WTC11 (cell line): ENCODE results near the gene SPACDR. TPM values are rescaled to one million over a fixed set of nuclear protein-coding genes. Genes with fewer than 3 reads are reported as not detected.

Experiments
- ATAC-seq: fragments of 200-7000 bp; cut with Tn5 transposase; 2 replicates; pipeline ENCODE4 v1.10.0; 2021; ENCODE audit warnings: mild to moderate bottlenecking, moderate library complexity
- CTCF ChIA-PET: fragments of 300-600 bp; sonication (Branson Sonifier 250); formaldehyde crosslinking; loops from one replicate; lab custom pipeline; 2021; ENCODE audit warnings: antibody characterized with exemption; lab: Charles Lee
- POLR2A ChIA-PET: fragments of 350-600 bp; sonication (Branson Sonifier 250); formaldehyde crosslinking; loops from one replicate; lab custom pipeline; 2021; ENCODE audit warnings: antibody characterized with exemption; lab: Charles Lee
- DNase-seq: peaks from one replicate; pipeline ENCODE4 v3.0.0; 2021; ENCODE audit warnings: low spot score
- H3K27ac Mint-ChIP-seq: 2 replicates; pipeline ENCODE4 v1.8.0; 2021; ENCODE audit warnings: mixed read lengths
- H3K27me3 Mint-ChIP-seq: 2 replicates; pipeline ENCODE4 v1.8.0; 2021; ENCODE audit warnings: low read depth, mild to moderate bottlenecking, moderate library complexity, mixed read lengths
- H3K36me3 Mint-ChIP-seq: 2 replicates; pipeline ENCODE4 v1.8.0; 2021; ENCODE audit warnings: mixed read lengths
- H3K4me1 Mint-ChIP-seq: 2 replicates; pipeline ENCODE4 v1.8.0; 2022; ENCODE audit warnings: mixed read lengths
- H3K4me3 Mint-ChIP-seq: 2 replicates; pipeline ENCODE4 v1.8.0; 2021; ENCODE audit warnings: mild to moderate bottlenecking, moderate library complexity, mixed read lengths
- H3K9me3 Mint-ChIP-seq: 2 replicates; pipeline ENCODE4 v1.8.0; 2021; ENCODE audit warnings: mixed read lengths
- CBFB ChIP-seq: sonication (generic); formaldehyde crosslinking; IDR thresholded peaks from 2 replicates; pipeline ENCODE4 v1.8.1; 2022; ENCODE audit warnings: mild to moderate bottlenecking, low read depth, missing genetic modification reagents
- CREM ChIP-seq: sonication (generic); formaldehyde crosslinking; IDR thresholded peaks from 2 replicates; pipeline ENCODE4 v1.8.1; 2022; ENCODE audit warnings: mild to moderate bottlenecking, missing genetic modification reagents, moderate library complexity
- ESRRA ChIP-seq: sonication (generic); formaldehyde crosslinking; IDR thresholded peaks from 2 replicates; pipeline ENCODE4 v1.8.1; 2022; ENCODE audit warnings: mild to moderate bottlenecking, missing genetic modification reagents, borderline replicate concordance
- FOXK1 ChIP-seq: sonication (generic); formaldehyde crosslinking; IDR thresholded peaks from 2 replicates; pipeline ENCODE4 v1.8.0; 2022; ENCODE audit warnings: mild to moderate bottlenecking, moderate library complexity, missing genetic modification reagents
- FOXP1 ChIP-seq: sonication (generic); formaldehyde crosslinking; IDR thresholded peaks from 2 replicates; pipeline ENCODE4 v1.8.0; 2022; ENCODE audit warnings: missing genetic modification reagents, mild to moderate bottlenecking, moderate library complexity, borderline replicate concordance
- HMGA2 ChIP-seq: fragments of 250-450 bp; sonication (Bioruptor Pico); IDR thresholded peaks from 2 replicates; pipeline ENCODE4 v1.4.0; 2021; ENCODE audit warnings: mild to moderate bottlenecking, moderate library complexity
- NFATC4 ChIP-seq: fragments of 250-450 bp; sonication (Bioruptor Pico); IDR thresholded peaks from 2 replicates; pipeline ENCODE4 v1.9.0; 2021; ENCODE audit warnings: mild to moderate bottlenecking
- NR2C2 ChIP-seq: sonication (generic); formaldehyde crosslinking; IDR thresholded peaks from 2 replicates; pipeline ENCODE4 v1.8.0; 2022; ENCODE audit warnings: mild to moderate bottlenecking, missing genetic modification reagents
- SOX15 ChIP-seq: fragments of 250-450 bp; sonication (Bioruptor Pico); IDR thresholded peaks from 2 replicates; pipeline ENCODE4 v1.9.0; 2021; ENCODE audit warnings: mild to moderate bottlenecking
- TCF7 ChIP-seq: sonication (generic); formaldehyde crosslinking; IDR thresholded peaks from 2 replicates; pipeline ENCODE4 v1.8.0; 2022; ENCODE audit warnings: mild to moderate bottlenecking, low read depth, missing genetic modification reagents, moderate library complexity
- TEAD1 ChIP-seq: sonication (generic); formaldehyde crosslinking; IDR thresholded peaks from 2 replicates; pipeline ENCODE4 v1.8.0; 2022; ENCODE audit warnings: mild to moderate bottlenecking, missing genetic modification reagents
- ZBTB21 ChIP-seq: sonication (generic); formaldehyde crosslinking; IDR thresholded peaks from 2 replicates; pipeline ENCODE4 v1.8.1; 2023; ENCODE audit warnings: mild to moderate bottlenecking, missing genetic modification reagents, borderline replicate concordance
- ZNF396 ChIP-seq: fragments of 250-450 bp; sonication (Bioruptor Pico); IDR thresholded peaks from 2 replicates; pipeline ENCODE4 v1.8.0; 2021; ENCODE audit warnings: mild to moderate bottlenecking, moderate library complexity, borderline replicate concordance
- ZNF423 ChIP-seq: fragments of 250-450 bp; sonication (Bioruptor Pico); IDR thresholded peaks from 2 replicates; pipeline ENCODE4 v2.1.2; 2022; ENCODE audit warnings: mild to moderate bottlenecking, moderate library complexity
- total RNA-seq: library from RNA; stranded (reverse); gene quantifications from 3 replicates; pipeline ENCODE4 v1.2.3, GENCODE V29; 2021
- TF ChIP-seq, protein P1 (sequence below): fragments of 250-450 bp; sonication (Bioruptor Pico); IDR thresholded peaks from 2 replicates; pipeline ENCODE4 v2.1.2; 2022; ENCODE audit warnings: mild to moderate bottlenecking, moderate library complexity
- TF ChIP-seq, protein P2 (sequence below): fragments of 250-450 bp; sonication (Bioruptor Pico); IDR thresholded peaks from 2 replicates; pipeline ENCODE4 v1.9.0; 2021; ENCODE audit warnings: moderate library complexity, mild to moderate bottlenecking, inconsistent platforms, borderline replicate concordance
- TF ChIP-seq, protein P3 (sequence below): fragments of 250-450 bp; sonication (Bioruptor Pico); IDR thresholded peaks from 2 replicates; pipeline ENCODE4 v1.9.0; 2021; ENCODE audit warnings: mild to moderate bottlenecking, borderline replicate concordance
- TF ChIP-seq, protein P4 (sequence below): sonication (generic); formaldehyde crosslinking; IDR thresholded peaks from 2 replicates; pipeline ENCODE4 v1.8.1; 2022; ENCODE audit warnings: mild to moderate bottlenecking, moderate library complexity, missing genetic modification reagents
- TF ChIP-seq, protein P5 (sequence below): fragments of 250-450 bp; sonication (Bioruptor Pico); IDR thresholded peaks from 2 replicates; pipeline ENCODE4 v1.9.0; 2021; ENCODE audit warnings: mild to moderate bottlenecking

The SPACDR gene
- total RNA-seq, 1 experiment from 2014 or later: 0.33 TPM

DNA sequence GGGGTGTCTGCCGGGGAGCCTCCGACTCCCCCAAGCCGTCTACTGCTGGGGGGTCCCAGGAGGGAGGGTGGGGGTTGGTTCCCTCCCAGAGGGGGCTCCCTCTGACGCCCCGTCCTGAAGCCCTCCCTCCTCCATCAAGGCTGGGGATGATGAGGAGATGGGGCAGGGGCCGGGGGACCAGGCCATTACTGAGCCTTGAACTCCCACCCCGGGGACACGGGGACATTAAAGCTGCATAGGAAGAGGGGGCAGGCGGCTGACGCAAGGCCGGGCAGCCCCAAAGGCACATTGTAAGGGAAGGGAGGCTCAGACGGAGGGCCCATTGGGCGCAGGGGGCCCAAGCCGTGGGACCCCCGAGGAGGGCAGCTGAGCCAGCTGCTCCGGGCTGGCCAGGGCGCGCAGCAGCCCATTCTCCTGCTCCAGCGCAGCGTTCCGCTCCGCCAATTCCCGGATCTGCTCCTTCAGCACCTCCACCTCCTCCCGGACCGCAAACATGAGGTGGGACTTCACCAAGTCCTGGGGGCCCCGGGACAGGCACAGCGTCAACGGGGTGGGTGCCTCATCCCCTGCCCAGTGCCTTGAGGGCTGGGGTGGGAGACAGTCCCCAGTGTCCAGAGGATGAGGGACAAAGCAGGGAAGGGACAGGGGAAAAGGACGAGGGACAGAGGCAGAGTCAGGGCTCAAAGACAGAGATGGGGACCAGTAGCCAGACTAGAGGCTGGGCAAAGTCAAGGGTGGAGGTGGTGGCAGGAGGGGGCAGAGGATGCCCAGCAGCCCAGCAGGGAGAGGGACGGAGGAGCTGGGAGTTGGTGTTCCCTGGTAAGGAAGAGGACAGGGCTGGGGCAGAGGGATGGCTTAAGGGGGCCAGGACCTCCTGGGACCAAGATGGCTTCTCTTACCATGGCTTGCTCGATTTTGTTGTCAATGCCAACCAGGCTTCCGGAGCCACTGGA lies 2.9 kb upstream of the SPACDR start:
- H3K4me1 Mint-ChIP-seq: 0 out of 2 replicates have a peak, but pooled peaks cover 8% of the 10 kb centered on the region
- H3K27ac Mint-ChIP-seq: no peak overlapping the region
- no peak for DNase-seq
- TF ChIP-seq SOX15 (CRISPR knock-in tag) (no peak), FOXK1 (CRISPR knock-in tag) (no peak), CREM (CRISPR knock-in tag) (no peak), ESRRA (no peak)
- TF ChIP-seq, protein P1, sequence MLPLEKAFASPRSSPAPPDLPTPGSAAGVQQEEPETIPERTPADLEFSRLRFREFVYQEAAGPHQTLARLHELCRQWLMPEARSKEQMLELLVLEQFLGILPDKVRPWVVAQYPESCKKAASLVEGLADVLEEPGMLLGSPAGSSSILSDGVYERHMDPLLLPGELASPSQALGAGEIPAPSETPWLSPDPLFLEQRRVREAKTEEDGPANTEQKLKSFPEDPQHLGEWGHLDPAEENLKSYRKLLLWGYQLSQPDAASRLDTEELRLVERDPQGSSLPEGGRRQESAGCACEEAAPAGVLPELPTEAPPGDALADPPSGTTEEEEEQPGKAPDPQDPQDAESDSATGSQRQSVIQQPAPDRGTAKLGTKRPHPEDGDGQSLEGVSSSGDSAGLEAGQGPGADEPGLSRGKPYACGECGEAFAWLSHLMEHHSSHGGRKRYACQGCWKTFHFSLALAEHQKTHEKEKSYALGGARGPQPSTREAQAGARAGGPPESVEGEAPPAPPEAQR (CRISPR knock-in tag): no peak
- TF ChIP-seq, all 79 proteins: peak for 0
- Mint-ChIP-seq H3K27me3 (no peaks in the 10 kb centered on the region; the same call in 1 of the 2 replicates), H3K4me3 (no peak overlapping the region), H3K9me3 (no peaks in the 10 kb centered on the region), H3K36me3 (no peaks in the 10 kb centered on the region)
- no peak for ATAC-seq
- ChIA-PET CTCF (interaction anchor here (1.2 to 7.9 kb wide), 6 partner anchors 12 to 97 kb away, joined by 4 to 56 read pairs (median 16); partner anchors contain the start of gene TSC22D4), POLR2A (interaction anchor here (1.1 to 1.6 kb wide), 2 partner anchors 38 to 104 kb away, joined by 4 to 5 read pairs; partner anchors contain the start of gene ZCWPW1)

DNA sequence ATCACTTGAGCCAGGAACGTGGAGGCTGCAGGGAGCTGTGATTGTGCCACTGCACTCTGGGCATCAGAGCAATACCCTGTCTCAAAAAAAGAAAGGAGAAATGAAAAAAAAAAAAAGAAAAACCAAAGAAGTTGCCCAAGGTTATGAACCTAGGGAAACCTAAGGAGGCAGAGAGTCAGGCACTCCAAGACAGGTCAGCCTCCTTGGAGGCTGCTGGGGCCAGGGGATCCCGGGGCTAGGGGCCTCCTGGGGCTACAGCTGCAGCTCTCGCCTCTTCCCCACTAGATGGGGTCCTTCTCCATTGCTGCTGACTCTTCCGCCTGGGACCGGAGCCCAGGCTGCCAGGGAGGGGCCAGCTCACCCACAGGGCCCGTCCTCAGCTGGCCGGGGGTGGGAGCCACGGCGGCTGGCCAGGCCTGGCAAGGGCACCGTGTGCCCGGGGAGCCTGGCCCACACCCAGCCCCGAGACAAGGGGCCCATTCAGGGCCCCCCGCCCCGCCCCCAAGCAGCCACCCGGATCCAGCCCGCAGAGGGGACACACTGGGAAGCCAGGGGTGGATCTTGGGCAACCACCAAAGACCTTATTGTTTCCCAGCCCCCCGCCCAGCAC lies 1.7 kb upstream of the SPACDR start:
- peak; percentile 65 for DNase-seq
- Mint-ChIP-seq H3K4me3 (no peak overlapping the region), H3K27ac (no peak overlapping the region), H3K36me3 (no peaks in the 10 kb centered on the region), H3K9me3 (no peaks in the 10 kb centered on the region), H3K27me3 (no peaks in the 10 kb centered on the region; the same call in 1 of the 2 replicates), H3K4me1 (0 out of 2 replicates have a peak, but pooled peaks cover 6% of the 10 kb centered on the region)
- peak; percentile 81 for ATAC-seq
- TF ChIP-seq TEAD1: no peak
- no peak for TF ChIP-seq ZBTB21 (CRISPR knock-in tag)
- TF ChIP-seq NR2C2 (CRISPR knock-in tag): no peak
- TF ChIP-seq ZNF423 (CRISPR knock-in tag): 0 out of 2 replicates have a peak, but pooled peaks have one; percentile 24
- CTCF ChIA-PET: interaction anchor here (0.5 to 7.9 kb wide), 42 partner anchors 8 to 322 kb away, joined by 3 to 56 read pairs (median 4); partner anchors contain the start of genes AGFG2, FBXO24, LRCH4 and MOSPD3
- POLR2A ChIA-PET: interaction anchor here (0.6 to 1.6 kb wide), 4 partner anchors 31 to 308 kb away, joined by 3 to 5 read pairs (median 4); partner anchors contain the start of gene ZCWPW1

DNA sequence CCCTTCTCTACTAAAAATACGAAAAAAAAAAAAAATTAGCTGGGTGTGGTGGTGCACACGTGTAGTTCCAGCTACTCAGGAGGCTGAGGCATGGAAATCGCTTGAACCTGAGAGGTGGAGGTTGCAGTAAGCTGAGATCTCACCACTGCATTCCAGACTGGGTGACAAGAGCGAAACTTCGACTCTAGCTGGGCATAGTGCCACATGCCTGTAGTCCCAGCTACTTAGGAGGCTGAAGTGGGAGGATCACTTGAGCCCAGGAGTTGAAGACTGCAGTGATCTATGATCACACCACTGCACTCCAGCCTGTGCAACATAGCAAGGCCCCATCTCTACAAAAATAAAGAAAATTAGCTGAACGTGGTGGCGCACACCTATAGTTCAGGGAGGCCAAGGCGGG lies 1.2 kb upstream of the SPACDR start:
- no peak for DNase-seq
- no peaks in the 10 kb centered on the region for H3K9me3 Mint-ChIP-seq
- ATAC-seq: no peak
- no peak overlapping the region for H3K4me3 Mint-ChIP-seq
- CTCF ChIA-PET: interaction anchor here (0.6 to 7.9 kb wide), 42 partner anchors 8 to 322 kb away, joined by 3 to 56 read pairs (median 4); partner anchors contain the start of genes AGFG2, FBXO24, LRCH4 and MOSPD3
- H3K27ac Mint-ChIP-seq: no peak overlapping the region
- no peaks in the 10 kb centered on the region for H3K36me3 Mint-ChIP-seq
- H3K27me3 Mint-ChIP-seq: no peaks in the 10 kb centered on the region; the same call in 1 of the 2 replicates
- 0 out of 2 replicates have a peak, but pooled peaks cover 6% of the 10 kb centered on the region for H3K4me1 Mint-ChIP-seq
- POLR2A ChIA-PET: interaction anchor here (0.6 to 1.6 kb wide), 2 partner anchors 106 to 307 kb away, joined by 3 to 4 read pairs; no protein-coding TSS in a partner anchor
- TF ChIP-seq FOXP1 (CRISPR knock-in tag) (no peak), HMGA2 (CRISPR knock-in tag) (no peak), NFATC4 (no peak), CBFB (CRISPR knock-in tag) (no peak), TCF7 (CRISPR knock-in tag) (no peak), ZNF396 (CRISPR knock-in tag) (no peak)
- TF ChIP-seq, protein P2, sequence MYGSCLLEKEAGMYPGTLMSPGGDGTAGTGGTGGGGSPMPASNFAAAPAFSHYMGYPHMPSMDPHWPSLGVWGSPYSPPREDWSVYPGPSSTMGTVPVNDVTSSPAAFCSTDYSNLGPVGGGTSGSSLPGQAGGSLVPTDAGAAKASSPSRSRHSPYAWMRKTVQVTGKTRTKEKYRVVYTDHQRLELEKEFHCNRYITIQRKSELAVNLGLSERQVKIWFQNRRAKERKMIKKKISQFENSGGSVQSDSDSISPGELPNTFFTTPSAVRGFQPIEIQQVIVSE (CRISPR knock-in tag): no peak
- TF ChIP-seq, protein P3, sequence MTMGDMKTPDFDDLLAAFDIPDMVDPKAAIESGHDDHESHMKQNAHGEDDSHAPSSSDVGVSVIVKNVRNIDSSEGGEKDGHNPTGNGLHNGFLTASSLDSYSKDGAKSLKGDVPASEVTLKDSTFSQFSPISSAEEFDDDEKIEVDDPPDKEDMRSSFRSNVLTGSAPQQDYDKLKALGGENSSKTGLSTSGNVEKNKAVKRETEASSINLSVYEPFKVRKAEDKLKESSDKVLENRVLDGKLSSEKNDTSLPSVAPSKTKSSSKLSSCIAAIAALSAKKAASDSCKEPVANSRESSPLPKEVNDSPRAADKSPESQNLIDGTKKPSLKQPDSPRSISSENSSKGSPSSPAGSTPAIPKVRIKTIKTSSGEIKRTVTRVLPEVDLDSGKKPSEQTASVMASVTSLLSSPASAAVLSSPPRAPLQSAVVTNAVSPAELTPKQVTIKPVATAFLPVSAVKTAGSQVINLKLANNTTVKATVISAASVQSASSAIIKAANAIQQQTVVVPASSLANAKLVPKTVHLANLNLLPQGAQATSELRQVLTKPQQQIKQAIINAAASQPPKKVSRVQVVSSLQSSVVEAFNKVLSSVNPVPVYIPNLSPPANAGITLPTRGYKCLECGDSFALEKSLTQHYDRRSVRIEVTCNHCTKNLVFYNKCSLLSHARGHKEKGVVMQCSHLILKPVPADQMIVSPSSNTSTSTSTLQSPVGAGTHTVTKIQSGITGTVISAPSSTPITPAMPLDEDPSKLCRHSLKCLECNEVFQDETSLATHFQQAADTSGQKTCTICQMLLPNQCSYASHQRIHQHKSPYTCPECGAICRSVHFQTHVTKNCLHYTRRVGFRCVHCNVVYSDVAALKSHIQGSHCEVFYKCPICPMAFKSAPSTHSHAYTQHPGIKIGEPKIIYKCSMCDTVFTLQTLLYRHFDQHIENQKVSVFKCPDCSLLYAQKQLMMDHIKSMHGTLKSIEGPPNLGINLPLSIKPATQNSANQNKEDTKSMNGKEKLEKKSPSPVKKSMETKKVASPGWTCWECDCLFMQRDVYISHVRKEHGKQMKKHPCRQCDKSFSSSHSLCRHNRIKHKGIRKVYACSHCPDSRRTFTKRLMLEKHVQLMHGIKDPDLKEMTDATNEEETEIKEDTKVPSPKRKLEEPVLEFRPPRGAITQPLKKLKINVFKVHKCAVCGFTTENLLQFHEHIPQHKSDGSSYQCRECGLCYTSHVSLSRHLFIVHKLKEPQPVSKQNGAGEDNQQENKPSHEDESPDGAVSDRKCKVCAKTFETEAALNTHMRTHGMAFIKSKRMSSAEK (CRISPR knock-in tag): no peak
- TF ChIP-seq, protein P4, sequence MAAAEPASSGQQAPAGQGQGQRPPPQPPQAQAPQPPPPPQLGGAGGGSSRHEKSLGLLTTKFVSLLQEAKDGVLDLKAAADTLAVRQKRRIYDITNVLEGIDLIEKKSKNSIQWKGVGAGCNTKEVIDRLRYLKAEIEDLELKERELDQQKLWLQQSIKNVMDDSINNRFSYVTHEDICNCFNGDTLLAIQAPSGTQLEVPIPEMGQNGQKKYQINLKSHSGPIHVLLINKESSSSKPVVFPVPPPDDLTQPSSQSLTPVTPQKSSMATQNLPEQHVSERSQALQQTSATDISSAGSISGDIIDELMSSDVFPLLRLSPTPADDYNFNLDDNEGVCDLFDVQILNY (CRISPR knock-in tag): no peak
- TF ChIP-seq, protein P5, sequence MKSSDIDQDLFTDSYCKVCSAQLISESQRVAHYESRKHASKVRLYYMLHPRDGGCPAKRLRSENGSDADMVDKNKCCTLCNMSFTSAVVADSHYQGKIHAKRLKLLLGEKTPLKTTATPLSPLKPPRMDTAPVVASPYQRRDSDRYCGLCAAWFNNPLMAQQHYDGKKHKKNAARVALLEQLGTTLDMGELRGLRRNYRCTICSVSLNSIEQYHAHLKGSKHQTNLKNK (CRISPR knock-in tag): no peak
- TF ChIP-seq, protein P1 (CRISPR knock-in tag): no peak
